Measurements from ENCODE around the gene IZUMO1R. TPM values are rescaled to one million over a fixed set of nuclear protein-coding genes. Genes with fewer than 3 reads are reported as not detected.

IZUMO1R gene
- total RNA-seq, 1 experiment from 2014 or later = not detected

- intact Hi-C loops (cut with micrococcal nuclease; ENCODE audit: unreplicated experiment) = no loop called here
- Histone ChIP-seq H3K4me3 (ENCODE audit: low read depth in 2 of 2, low read length in 2 of 2) (no peak overlapping the region), H3K9me3 (ENCODE audit: control insufficient read depth, insufficient read depth, low read depth, low read length) (no peaks in the 10 kb centered on the region), H3K4me1 (ENCODE audit: control insufficient read depth, insufficient read depth, low read length) (no peaks in the 10 kb centered on the region), H3K36me3 (ENCODE audit: control insufficient read depth, insufficient read depth, low read length) (no peaks in the 10 kb centered on the region), H3K27me3 (ENCODE audit: control insufficient read depth, insufficient read depth, low read length) (peaks cover 9% of the 10 kb centered on the region), H3K27ac (ENCODE audit: low read length) (no peak overlapping the region)
- ATAC-seq = no peak
- no TSS peak for BruUV-seq (replicated peaks)
- DNase-seq (ENCODE audit: low read depth, low spot score) = no peak
- in situ Hi-C loops (cut with HindIII; ENCODE audit: low pct_unique_long_range_greater_than_20kb, low sequenced_read_pairs) = no loop called here
- no peak for TF ChIP-seq CTCF (IDR thresholded peaks at IDR 0.05)
- no peak for TF ChIP-seq REST (IDR thresholded peaks at IDR 0.05; ENCODE audit: insufficient read depth in 1 of 2, low read depth in 2 of 2, low read length in 1 of 2)
- TF ChIP-seq POLR2AphosphoS5 (IDR thresholded peaks at IDR 0.05; ENCODE audit: low read depth, low read length) = no peak
- no peak for TF ChIP-seq TCF7L2 (IDR thresholded peaks at IDR 0.05; ENCODE audit: low read depth, low read length)
- TF ChIP-seq SIN3A (IDR thresholded peaks at IDR 0.05; ENCODE audit: borderline replicate concordance, insufficient read depth, low read depth, low read length) = no peak
- POLR2A ChIA-PET = interaction anchor here (0.6 kb wide), 1 partner anchor 20 kb away, joined by 6 read pairs; no protein-coding TSS in a partner anchor
- CTCF ChIA-PET = no interaction called here
Measured at GRCh38 chr11:94312339-94312738, 8.0 kb downstream of the IZUMO1R start.

GRCh38 chr11:94314064-94314463 is 9.7 kb downstream of the IZUMO1R start:
- Histone ChIP-seq H3K9me3 (ENCODE audit: control insufficient read depth, insufficient read depth, low read depth, low read length) (no peaks in the 10 kb centered on the region), H3K4me1 (ENCODE audit: control insufficient read depth, insufficient read depth, low read length) (no peaks in the 10 kb centered on the region), H3K36me3 (ENCODE audit: control insufficient read depth, insufficient read depth, low read length) (no peaks in the 10 kb centered on the region), H3K27me3 (ENCODE audit: control insufficient read depth, insufficient read depth, low read length) (peaks cover 7% of the 10 kb centered on the region), H3K4me3 (ENCODE audit: low read depth in 2 of 2, low read length in 2 of 2) (no peak overlapping the region), H3K27ac (ENCODE audit: low read length) (no peak overlapping the region)
- BruUV-seq (replicated peaks) = no TSS peak
- in situ Hi-C loops (cut with HindIII; ENCODE audit: low pct_unique_long_range_greater_than_20kb, low sequenced_read_pairs) (no loop called here), intact Hi-C loops (cut with micrococcal nuclease; ENCODE audit: unreplicated experiment) (no loop called here)
- ATAC-seq (no peak), DNase-seq (ENCODE audit: low read depth, low spot score) (no peak)
- ChIA-PET POLR2A (interaction anchor here (0.7 kb wide), 1 partner anchor 513 kb away, joined by 7 read pairs; no protein-coding TSS in a partner anchor), CTCF (no interaction called here)
- no peak for TF ChIP-seq POLR2AphosphoS5 (IDR thresholded peaks at IDR 0.05; ENCODE audit: low read depth, low read length)

GRCh38 chr11:94315664-94316063 is 11.3 kb downstream of the IZUMO1R start:
- no peak overlapping the region for H3K4me3 ChIP-seq (ENCODE audit: low read depth in 2 of 2, low read length in 2 of 2)
- ATAC-seq = no peak
- no peaks in the 10 kb centered on the region for H3K4me1 ChIP-seq (ENCODE audit: control insufficient read depth, insufficient read depth, low read length)
- ChIA-PET CTCF (interaction anchor here (0.9 kb wide), 1 partner anchor 132 kb away, joined by 4 read pairs; no protein-coding TSS in a partner anchor), POLR2A (interaction anchor here (0.6 to 0.7 kb wide), 2 partner anchors 18 to 916 kb away, joined by 3 to 4 read pairs; partner anchors contain the start of gene SESN3)
- in situ Hi-C loops (cut with HindIII; ENCODE audit: low pct_unique_long_range_greater_than_20kb, low sequenced_read_pairs) = no loop called here
- peaks cover 7% of the 10 kb centered on the region for H3K27me3 ChIP-seq (ENCODE audit: control insufficient read depth, insufficient read depth, low read length)
- no peak for TF ChIP-seq REST (IDR thresholded peaks at IDR 0.05; ENCODE audit: insufficient read depth in 1 of 2, low read depth in 2 of 2, low read length in 1 of 2)
- TF ChIP-seq SIN3A (IDR thresholded peaks at IDR 0.05; ENCODE audit: borderline replicate concordance, insufficient read depth, low read depth, low read length) = no peak
- TF ChIP-seq POLR2AphosphoS5 (IDR thresholded peaks at IDR 0.05; ENCODE audit: low read depth, low read length) = no peak
- TF ChIP-seq TCF7L2 (IDR thresholded peaks at IDR 0.05; ENCODE audit: low read depth, low read length) = no peak
- TF ChIP-seq CTCF (IDR thresholded peaks at IDR 0.05) = no peak
- no peak overlapping the region for H3K27ac ChIP-seq (ENCODE audit: low read length)
- no TSS peak for BruUV-seq (replicated peaks)
- H3K9me3 ChIP-seq (ENCODE audit: control insufficient read depth, insufficient read depth, low read depth, low read length) = no peaks in the 10 kb centered on the region
- no peak for DNase-seq (ENCODE audit: low read depth, low spot score)
- H3K36me3 ChIP-seq (ENCODE audit: control insufficient read depth, insufficient read depth, low read length) = no peaks in the 10 kb centered on the region
- intact Hi-C loops (cut with micrococcal nuclease; ENCODE audit: unreplicated experiment) = no loop called here

All from Panc1 (cell line).